C4-2B (cell line): ENCODE measurements around the gene HORMAD2.
"Not testable (repeated sequence)": the region's sequence is repeated elsewhere in the genome, so short reads cannot be mapped to it uniquely, and the experiment has no call there.

ENCODE experiments used
- CTCF ChIP-seq: fragments of 450-650 bp; conservative IDR thresholded peaks from 2 replicates; pipeline ENCODE4 v1.5.1; 2017; ENCODE audit warnings: mild to moderate bottlenecking
- ZFX ChIP-seq: fragments of 450-650 bp; IDR thresholded peaks from 2 replicates; pipeline ENCODE4 v1.6.1; 2017

GRCh38 chr22:30087037-30087436 is 6.8 kb downstream of the HORMAD2 start:
- not testable (repeated sequence) for TF ChIP-seq CTCF, ZFX
